ENCODE measurements around the gene CCL26. TPM values are rescaled to one million over a fixed set of nuclear protein-coding genes. Genes with fewer than 3 reads are reported as not detected.
A peak's percentile ranks its signal among the peaks of the same experiment; 100 is the strongest.
"Not testable (repeated sequence)": the region's sequence is repeated elsewhere in the genome, so short reads cannot be mapped to it uniquely, and the experiment has no call there.

Gene CCL26
- total RNA-seq, 4 donors from 2014 or later, result 1.2 to 2.0 TPM; not detected in 2

- intact Hi-C loops (cut with DNase I), result no loop called here
- H3K4me1 ChIP-seq, result peaks cover 0 to 6% (median 0%) of the 10 kb centered on the region in 4 donors
- TF ChIP-seq CTCF (IDR thresholded peaks at IDR 0.05) (peak; percentile 76 to 83 (median 77)), POLR2AphosphoS5 (IDR thresholded peaks at IDR 0.05) (no peak)
- H3K27ac ChIP-seq (replicated peaks in 1 of 4), result no peak overlapping the region
- WGBS, result 15% methylated on average over 2 of the region's 2 CpGs
- H3K9me3 ChIP-seq, result no peaks in the 10 kb centered on the region
- DNase-seq (ENCODE audit: extremely low spot score), result no peak
- no peaks in the 10 kb centered on the region for H3K36me3 ChIP-seq
- no peak overlapping the region for H3K4me3 ChIP-seq
- H3K27me3 ChIP-seq, result no peaks in the 10 kb centered on the region
Measured at GRCh38 chr7:75762350-75762917, 9.6 kb downstream of the CCL26 start.

- H3K36me3 ChIP-seq; H3K4me1 ChIP-seq; H3K27ac ChIP-seq (replicated peaks in 1 of 4); H3K4me3 ChIP-seq; intact Hi-C loops (cut with DNase I); DNase-seq (ENCODE audit: extremely low spot score); H3K27me3 ChIP-seq; H3K9me3 ChIP-seq: not testable (repeated sequence)
- 85% methylated on average over 3 of the region's 3 CpGs for WGBS
Measured at GRCh38 chr7:75761801-75762200, 10.2 kb downstream of the CCL26 start.

- H3K4me1 ChIP-seq, result peaks cover 0 to 6% (median 0%) of the 10 kb centered on the region in 4 donors
- H3K27me3 ChIP-seq, result no peaks in the 10 kb centered on the region
- intact Hi-C loops (cut with DNase I), result no loop called here
- TF ChIP-seq EP300 (IDR thresholded peaks at IDR 0.05), result no peak
- no peak for TF ChIP-seq POLR2A (IDR thresholded peaks at IDR 0.05; ENCODE audit: low read depth)
- no peak for TF ChIP-seq POLR2AphosphoS5 (IDR thresholded peaks at IDR 0.05)
- no peak for TF ChIP-seq CTCF (IDR thresholded peaks at IDR 0.05)
- no peak for DNase-seq (ENCODE audit: extremely low spot score)
- no peaks in the 10 kb centered on the region for H3K36me3 ChIP-seq
- no peak overlapping the region for H3K27ac ChIP-seq (replicated peaks in 1 of 4)
- no peak overlapping the region for H3K4me3 ChIP-seq
- H3K9me3 ChIP-seq, result no peaks in the 10 kb centered on the region
- WGBS, result 90% methylated on average over 2 of the region's 2 CpGs
Measured at GRCh38 chr7:75758491-75758890, 13.5 kb downstream of the CCL26 start.

- DNase-seq (ENCODE audit: extremely low spot score), result no peak
- Histone ChIP-seq H3K27me3 (no peaks in the 10 kb centered on the region), H3K4me1 (peaks cover 0 to 6% (median 0%) of the 10 kb centered on the region in 4 donors), H3K36me3 (no peaks in the 10 kb centered on the region), H3K27ac (replicated peaks in 1 of 4) (no peak overlapping the region), H3K9me3 (no peaks in the 10 kb centered on the region), H3K4me3 (no peak overlapping the region)
- no peak for TF ChIP-seq POLR2AphosphoS5 (IDR thresholded peaks at IDR 0.05)
- no peak for TF ChIP-seq EP300 (IDR thresholded peaks at IDR 0.05)
- TF ChIP-seq CTCF (IDR thresholded peaks at IDR 0.05), result no peak
- TF ChIP-seq POLR2A (IDR thresholded peaks at IDR 0.05; ENCODE audit: low read depth), result no peak
- WGBS, result 75% methylated on average over 7 of the region's 7 CpGs
- intact Hi-C loops (cut with DNase I), result no loop called here
Measured at GRCh38 chr7:75757860-75758259, 14.2 kb downstream of the CCL26 start.

- WGBS, result 79% methylated on average over 6 of the region's 6 CpGs
- Histone ChIP-seq H3K36me3 (no peaks in the 10 kb centered on the region), H3K4me1 (peaks cover 0 to 1% (median 0%) of the 10 kb centered on the region in 4 donors), H3K27me3 (no peaks in the 10 kb centered on the region), H3K4me3 (no peak overlapping the region), H3K9me3 (no peaks in the 10 kb centered on the region), H3K27ac (replicated peaks in 1 of 4) (no peak overlapping the region)
- intact Hi-C loops (cut with DNase I), result no loop called here
- DNase-seq (ENCODE audit: extremely low spot score), result no peak
- TF ChIP-seq CTCF (IDR thresholded peaks at IDR 0.05) (peak in 1 of 3 experiments; percentile 22), POLR2AphosphoS5 (IDR thresholded peaks at IDR 0.05) (no peak)
Measured at GRCh38 chr7:75756991-75757676, 14.9 kb downstream of the CCL26 start.
